ENCODE results near the gene CAPZB.

CAPZB gene

GRCh38 chr1:19405761-19406487 is 79.4 kb downstream of the CAPZB start:
- no peak for DNase-seq (ENCODE audit: low read depth in 2 of 2)

GRCh38 chr1:19405195-19405760 is 80.1 kb downstream of the CAPZB start:
- DNase-seq (ENCODE audit: low read depth in 2 of 2), result no peak

GRCh38 chr1:19404748-19405147 is 80.6 kb downstream of the CAPZB start:
- DNase-seq (ENCODE audit: low read depth in 2 of 2), result no peak

- no peak for DNase-seq (ENCODE audit: low read depth in 2 of 2)
These were observed 82.1 kb downstream of the CAPZB start for GRCh38 chr1:19403256-19403655.

GRCh38 chr1:19402031-19402813 is 83.1 kb downstream of the CAPZB start:
- DNase-seq (ENCODE audit: low read depth in 2 of 2), result no peak

- DNase-seq (ENCODE audit: low read depth in 2 of 2), result no peak
These were observed 83.8 kb downstream of the CAPZB start for GRCh38 chr1:19401535-19401889.

- no peak for DNase-seq (ENCODE audit: low read depth in 2 of 2)
These were observed 84.3 kb downstream of the CAPZB start for GRCh38 chr1:19400875-19401534.

- DNase-seq (ENCODE audit: low read depth in 2 of 2), result no peak
These were observed 85.1 kb downstream of the CAPZB start for GRCh38 chr1:19400192-19400611.

GRCh38 chr1:19398309-19398760 is 87.0 kb downstream of the CAPZB start:
- no peak for DNase-seq (ENCODE audit: low read depth in 2 of 2)

- no peak for DNase-seq (ENCODE audit: low read depth in 2 of 2)
These were observed 88.0 kb downstream of the CAPZB start for GRCh38 chr1:19397217-19397945.

GRCh38 chr1:19396280-19396679 is 89.1 kb downstream of the CAPZB start:
- no peak for DNase-seq (ENCODE audit: low read depth in 2 of 2)

GRCh38 chr1:19395678-19396192 is 89.6 kb downstream of the CAPZB start:
- no peak for DNase-seq (ENCODE audit: low read depth in 2 of 2)

- no peak for DNase-seq (ENCODE audit: low read depth in 2 of 2)
These were observed 92.3 kb downstream of the CAPZB start for GRCh38 chr1:19393046-19393445.

GRCh38 chr1:19392221-19392620 is 93.1 kb downstream of the CAPZB start:
- DNase-seq (ENCODE audit: low read depth in 2 of 2), result no peak

GRCh38 chr1:19391596-19391981 is 93.8 kb downstream of the CAPZB start:
- no peak for DNase-seq (ENCODE audit: low read depth in 2 of 2)

GRCh38 chr1:19390901-19391595 is 94.3 kb downstream of the CAPZB start:
- peak; percentile 26 to 37 for DNase-seq (ENCODE audit: low read depth in 2 of 2)

GRCh38 chr1:19390166-19390850 is 95.0 kb downstream of the CAPZB start:
- no peak for DNase-seq (ENCODE audit: low read depth in 2 of 2)

- DNase-seq (ENCODE audit: low read depth in 2 of 2), result no peak
These were observed 96.4 kb downstream of the CAPZB start for GRCh38 chr1:19388980-19389379.

- DNase-seq (ENCODE audit: low read depth in 2 of 2), result no peak
These were observed 98.3 kb downstream of the CAPZB start for GRCh38 chr1:19387045-19387467.
